Caco-2 (cell line): ENCODE measurements around the gene SFSWAP. TPM values are rescaled to one million over a fixed set of nuclear protein-coding genes. Genes with fewer than 3 reads are reported as not detected.

Experiments
- BruUV-seq: library from RNA; stranded (reverse); fragments of 400-500 nt; replicated peaks from 2 replicates; lab custom pipeline; 2021; lab: Mats Ljungman, UMichigan
- CTCF ChIA-PET: fragments of 300-600 bp; sonication (Branson Sonifier 250); formaldehyde crosslinking; loops from one replicate; lab custom pipeline; 2022; ENCODE audit warnings: antibody characterized with exemption; lab: Charles Lee
- POLR2A ChIA-PET: fragments of 300-600 bp; sonication (Branson Sonifier 250); formaldehyde crosslinking; loops from one replicate; lab custom pipeline; 2022; ENCODE audit warnings: antibody characterized with exemption; lab: Charles Lee
- DNase-seq, 2 experiments: peaks; one replicate each; pipeline versions ENCODE4 v3.0.0 to v3.0.0-alpha.2; 2020 to 2022
- H3K27me3 ChIP-seq: replicated peaks from 2 replicates; pipeline ENCODE4 v1.6.0; 2011; ENCODE audit warnings: low read length; ENCODE audit not compliant: control insufficient read depth, insufficient read depth
- H3K36me3 ChIP-seq: 2 replicates; pipeline ENCODE4 v1.5.1; 2011; ENCODE audit warnings: low read length; ENCODE audit not compliant: control insufficient read depth, insufficient read depth
- H3K4me1 ChIP-seq: fragments of 250-450 bp; sonication (Bioruptor Pico); 2 replicates; pipeline ENCODE4 v1.5.1; 2020; ENCODE audit warnings: mild to moderate bottlenecking
- H3K4me3 ChIP-seq: 2 replicates; pipeline ENCODE4 v1.5.1; 2011; ENCODE audit warnings: low read depth, mild to moderate bottlenecking, control low read depth, low read length
- H3K9me3 ChIP-seq: fragments of 250-450 bp; sonication (Bioruptor Pico); 2 replicates; pipeline ENCODE4 v1.5.1; 2020; ENCODE audit warnings: mild to moderate bottlenecking, moderate library complexity
- H3K27ac Mint-ChIP-seq: one replicate; pipeline ENCODE4 v1.8.0; 2022; ENCODE audit warnings: mixed read lengths; ENCODE audit not compliant: unreplicated experiment
- H3K27me3 Mint-ChIP-seq: one replicate; pipeline ENCODE4 v1.8.0; 2022; ENCODE audit warnings: mixed read lengths; ENCODE audit not compliant: insufficient read depth, unreplicated experiment
- H3K36me3 Mint-ChIP-seq: one replicate; pipeline ENCODE4 v1.8.0; 2022; ENCODE audit warnings: mild to moderate bottlenecking, mixed read lengths; ENCODE audit not compliant: insufficient read depth, unreplicated experiment
- H3K4me1 Mint-ChIP-seq: one replicate; pipeline ENCODE4 v1.8.0; 2022; ENCODE audit warnings: low read depth, mixed read lengths; ENCODE audit not compliant: unreplicated experiment
- H3K4me3 Mint-ChIP-seq: one replicate; pipeline ENCODE4 v1.8.0; 2022; ENCODE audit warnings: mild to moderate bottlenecking, moderate library complexity, mixed read lengths; ENCODE audit not compliant: unreplicated experiment
- H3K9me3 Mint-ChIP-seq: one replicate; pipeline ENCODE4 v1.8.0; 2022; ENCODE audit warnings: mixed read lengths; ENCODE audit not compliant: unreplicated experiment
- intact Hi-C: fragments of 100-400 bp; cut with micrococcal nuclease; formaldehyde crosslinking; loops from one replicate; pipeline ENCODE4 v1.10.0; 2022; ENCODE audit not compliant: unreplicated experiment
- total RNA-seq: library from RNA; stranded (reverse); gene quantifications from 2 replicates; pipeline ENCODE4 v1.2.3, GENCODE V29; 2022
- TF ChIP-seq, protein P1 (sequence below), 2 experiments: fragments of 200-600 bp in 1 of 2; IDR thresholded peaks; 1 replicate in 1 of 2; 2 replicates in 1 of 2; pipeline versions ENCODE4 v1.5.1 to v1.8.0; 2011 to 2022; ENCODE audit warnings: antibody characterized with exemption in 1 of 2, control low read depth in 1 of 2, inconsistent platforms in 1 of 2, low read depth in 1 of 2, low read length in 1 of 2, mild to moderate bottlenecking in 1 of 2, moderate library complexity in 1 of 2; ENCODE audit not compliant: insufficient read depth in 1 of 2, severe bottlenecking in 1 of 2, unreplicated experiment in 1 of 2

SFSWAP gene
- total RNA-seq, 1 experiment from 2014 or later = 42.3 TPM

DNA sequence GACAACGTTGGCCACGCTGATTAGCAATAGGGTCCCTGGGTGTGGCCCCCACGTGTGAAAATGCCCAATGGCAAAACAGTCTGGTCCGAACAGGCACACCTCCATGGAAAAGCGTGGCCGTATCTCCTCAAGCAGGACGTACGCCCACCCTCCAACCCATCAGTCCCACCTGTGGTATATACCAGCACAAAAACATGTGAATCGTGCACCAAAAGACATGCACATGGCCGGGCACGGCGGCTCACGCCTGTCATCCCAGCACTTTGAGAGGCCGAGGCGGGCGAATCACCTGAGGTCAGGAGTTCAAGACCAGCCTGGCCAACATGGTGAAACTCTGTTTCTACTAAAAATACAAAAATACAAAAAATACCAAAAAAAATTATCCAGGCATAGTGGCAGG, 14.9 kb upstream of the SFSWAP start:
- Mint-ChIP-seq H3K4me1 (no peaks in the 10 kb centered on the region), H3K36me3 (no peaks in the 10 kb centered on the region), H3K4me3 (no peak overlapping the region), H3K9me3 (no peaks in the 10 kb centered on the region), H3K27ac (no peak overlapping the region), H3K27me3 (peaks cover 27% of the 10 kb centered on the region)
- H3K36me3 ChIP-seq = no peaks in the 10 kb centered on the region
- no peaks in the 10 kb centered on the region for H3K27me3 ChIP-seq
- H3K4me3 ChIP-seq = no peak overlapping the region
- ChIA-PET CTCF (no interaction called here), POLR2A (no interaction called here)
- no TSS peak for BruUV-seq
- H3K4me1 ChIP-seq = no peaks in the 10 kb centered on the region
- no peaks in the 10 kb centered on the region for H3K9me3 ChIP-seq
- no peak for DNase-seq
- intact Hi-C loops = no loop called here
- TF ChIP-seq, protein P1, sequence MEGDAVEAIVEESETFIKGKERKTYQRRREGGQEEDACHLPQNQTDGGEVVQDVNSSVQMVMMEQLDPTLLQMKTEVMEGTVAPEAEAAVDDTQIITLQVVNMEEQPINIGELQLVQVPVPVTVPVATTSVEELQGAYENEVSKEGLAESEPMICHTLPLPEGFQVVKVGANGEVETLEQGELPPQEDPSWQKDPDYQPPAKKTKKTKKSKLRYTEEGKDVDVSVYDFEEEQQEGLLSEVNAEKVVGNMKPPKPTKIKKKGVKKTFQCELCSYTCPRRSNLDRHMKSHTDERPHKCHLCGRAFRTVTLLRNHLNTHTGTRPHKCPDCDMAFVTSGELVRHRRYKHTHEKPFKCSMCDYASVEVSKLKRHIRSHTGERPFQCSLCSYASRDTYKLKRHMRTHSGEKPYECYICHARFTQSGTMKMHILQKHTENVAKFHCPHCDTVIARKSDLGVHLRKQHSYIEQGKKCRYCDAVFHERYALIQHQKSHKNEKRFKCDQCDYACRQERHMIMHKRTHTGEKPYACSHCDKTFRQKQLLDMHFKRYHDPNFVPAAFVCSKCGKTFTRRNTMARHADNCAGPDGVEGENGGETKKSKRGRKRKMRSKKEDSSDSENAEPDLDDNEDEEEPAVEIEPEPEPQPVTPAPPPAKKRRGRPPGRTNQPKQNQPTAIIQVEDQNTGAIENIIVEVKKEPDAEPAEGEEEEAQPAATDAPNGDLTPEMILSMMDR (IDR thresholded peaks at IDR 0.05; ENCODE audit: insufficient read depth in 1 of 2, low read depth in 1 of 2, low read length in 1 of 2, severe bottlenecking in 1 of 2, unreplicated experiment in 1 of 2) = no peak

DNA sequence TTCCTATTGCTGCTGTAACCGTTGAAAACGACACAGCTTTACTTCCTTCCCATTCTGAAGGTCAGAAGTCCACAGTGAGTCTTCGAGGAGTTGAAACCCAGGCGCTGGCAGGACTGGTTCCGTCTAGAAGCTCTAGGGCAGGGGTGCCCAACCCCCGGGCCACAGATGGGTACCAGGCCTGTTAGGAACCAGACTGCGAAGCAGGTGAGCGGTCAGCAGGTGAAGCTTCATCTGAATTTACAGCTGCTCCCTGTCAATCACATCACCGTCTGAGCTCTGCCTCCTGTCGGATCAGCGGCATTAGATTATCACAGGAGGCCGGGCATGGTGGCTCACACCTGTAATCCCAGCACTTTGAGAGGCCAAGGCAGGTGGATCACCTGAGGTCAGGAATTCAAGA, 12.6 kb upstream of the SFSWAP start:
- intact Hi-C loops = no loop called here
- no TSS peak for BruUV-seq
- POLR2A ChIA-PET = no interaction called here
- Histone ChIP-seq H3K4me3 (no peak overlapping the region), H3K27me3 (no peaks in the 10 kb centered on the region), H3K36me3 (no peaks in the 10 kb centered on the region), H3K9me3 (no peaks in the 10 kb centered on the region), H3K4me1 (no peaks in the 10 kb centered on the region)
- Mint-ChIP-seq H3K36me3 (no peaks in the 10 kb centered on the region), H3K4me3 (no peak overlapping the region), H3K27ac (no peak overlapping the region), H3K9me3 (no peaks in the 10 kb centered on the region), H3K27me3 (peaks cover 24% of the 10 kb centered on the region), H3K4me1 (no peaks in the 10 kb centered on the region)
- TF ChIP-seq, protein P1 (IDR thresholded peaks at IDR 0.05; ENCODE audit: insufficient read depth in 1 of 2, low read depth in 1 of 2, low read length in 1 of 2, severe bottlenecking in 1 of 2, unreplicated experiment in 1 of 2) = no peak
- CTCF ChIA-PET = no interaction called here
- DNase-seq = no peak

DNA sequence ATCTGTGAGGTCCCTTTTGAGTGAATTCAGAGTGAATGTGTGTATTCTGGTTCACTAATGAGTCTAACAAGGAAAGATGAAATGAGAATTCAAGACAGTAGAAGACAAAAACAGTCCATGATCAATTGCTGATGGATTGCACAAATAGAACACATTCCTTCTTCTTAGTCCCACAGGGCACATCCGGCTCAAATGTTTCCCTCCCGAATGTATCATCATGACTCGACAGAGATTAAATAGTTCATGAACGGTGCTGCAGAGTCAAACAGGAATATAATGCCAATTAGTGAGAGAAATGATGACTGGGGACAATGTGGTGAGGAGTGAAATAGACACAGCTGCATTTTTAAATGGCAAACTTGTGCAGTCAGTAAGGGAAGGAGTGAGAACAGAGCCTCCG, 11.5 kb upstream of the SFSWAP start:
- Histone ChIP-seq H3K9me3 (no peaks in the 10 kb centered on the region), H3K4me3 (no peak overlapping the region), H3K36me3 (no peaks in the 10 kb centered on the region), H3K4me1 (no peaks in the 10 kb centered on the region), H3K27me3 (no peaks in the 10 kb centered on the region)
- Mint-ChIP-seq H3K27me3 (peaks cover 24% of the 10 kb centered on the region), H3K4me3 (no peak overlapping the region), H3K27ac (no peak overlapping the region), H3K36me3 (no peaks in the 10 kb centered on the region), H3K4me1 (no peaks in the 10 kb centered on the region), H3K9me3 (no peaks in the 10 kb centered on the region)
- no peak for DNase-seq
- TF ChIP-seq, protein P1 (IDR thresholded peaks at IDR 0.05; ENCODE audit: insufficient read depth in 1 of 2, low read depth in 1 of 2, low read length in 1 of 2, severe bottlenecking in 1 of 2, unreplicated experiment in 1 of 2) = no peak
- intact Hi-C loops = no loop called here
- ChIA-PET POLR2A (no interaction called here), CTCF (no interaction called here)
- BruUV-seq = no TSS peak
